ENCODE results near the gene RPL6. TPM values are rescaled to one million over a fixed set of nuclear protein-coding genes. Genes with fewer than 3 reads are reported as not detected.
"Not testable (repeated sequence)": the region's sequence is repeated elsewhere in the genome, so short reads cannot be mapped to it uniquely, and the experiment has no call there.

Gene RPL6
- total RNA-seq, 2 experiments from 2014 or later: 1,954 to 1,972 TPM

GRCh38 chr12:112439769-112440168, 30.4 kb upstream of the RPL6 start:
- ATAC-seq: no peak
- TF ChIP-seq CTCF (IDR thresholded peaks at IDR 0.05): no peak
- no peak for DNase-seq
- intact Hi-C loops (cut with micrococcal nuclease): no loop called here
- H3K27me3 Mint-ChIP-seq: no peaks in the 10 kb centered on the region
- peaks cover 11% of the 10 kb centered on the region for H3K36me3 Mint-ChIP-seq (ENCODE audit: low read depth)
- H3K4me3 Mint-ChIP-seq: no peak overlapping the region
- POLR2A ChIA-PET: no interaction called here
- no peaks in the 10 kb centered on the region for H3K9me3 Mint-ChIP-seq
- H3K4me1 Mint-ChIP-seq (ENCODE audit: low read depth): peaks cover 15% of the 10 kb centered on the region
- no peak overlapping the region for H3K27ac Mint-ChIP-seq
- CTCF ChIA-PET: no interaction called here

GRCh38 chr12:112438645-112439044, 29.2 kb upstream of the RPL6 start:
- POLR2A ChIA-PET; ATAC-seq; H3K27me3 Mint-ChIP-seq; H3K27ac Mint-ChIP-seq; H3K36me3 Mint-ChIP-seq (ENCODE audit: low read depth); CTCF ChIA-PET; H3K9me3 Mint-ChIP-seq; H3K4me3 Mint-ChIP-seq; DNase-seq; intact Hi-C loops (cut with micrococcal nuclease): not testable (repeated sequence)
- peaks cover 17% of the 10 kb centered on the region for H3K4me1 Mint-ChIP-seq (ENCODE audit: low read depth)

GRCh38 chr12:112433551-112433950, 24.1 kb upstream of the RPL6 start:
- CTCF ChIA-PET: no interaction called here
- H3K27me3 Mint-ChIP-seq: no peaks in the 10 kb centered on the region
- no peak overlapping the region for H3K27ac Mint-ChIP-seq
- DNase-seq (no peak), ATAC-seq (no peak)
- no peaks in the 10 kb centered on the region for H3K9me3 Mint-ChIP-seq
- peaks cover 38% of the 10 kb centered on the region for H3K4me1 Mint-ChIP-seq (ENCODE audit: low read depth)
- intact Hi-C loops (cut with micrococcal nuclease): no loop called here
- POLR2A ChIA-PET: no interaction called here
- no peak overlapping the region for H3K4me3 Mint-ChIP-seq
- peaks cover 28% of the 10 kb centered on the region for H3K36me3 Mint-ChIP-seq (ENCODE audit: low read depth)
- TF ChIP-seq CTCF (IDR thresholded peaks at IDR 0.05): no peak

GRCh38 chr12:112431965-112432364, 22.6 kb upstream of the RPL6 start:
- no peak for TF ChIP-seq CTCF (IDR thresholded peaks at IDR 0.05)
- Mint-ChIP-seq H3K9me3 (no peaks in the 10 kb centered on the region), H3K27ac (peak overlapping the region; percentile 82), H3K4me1 (ENCODE audit: low read depth) (peaks cover 36% of the 10 kb centered on the region), H3K4me3 (no peak overlapping the region), H3K36me3 (ENCODE audit: low read depth) (peaks cover 27% of the 10 kb centered on the region), H3K27me3 (no peaks in the 10 kb centered on the region)
- ChIA-PET POLR2A (interaction anchor here (0.7 to 1.4 kb wide), 2 partner anchors 9 to 1583 kb away, joined by 3 to 4 read pairs; no protein-coding TSS in a partner anchor), CTCF (no interaction called here)
- no peak for DNase-seq
- intact Hi-C loops (cut with micrococcal nuclease): loop anchor here (1.0 kb wide), 1 partner anchor 12 kb away; no protein-coding TSS in a partner anchor
- ATAC-seq: no peak

DNA sequence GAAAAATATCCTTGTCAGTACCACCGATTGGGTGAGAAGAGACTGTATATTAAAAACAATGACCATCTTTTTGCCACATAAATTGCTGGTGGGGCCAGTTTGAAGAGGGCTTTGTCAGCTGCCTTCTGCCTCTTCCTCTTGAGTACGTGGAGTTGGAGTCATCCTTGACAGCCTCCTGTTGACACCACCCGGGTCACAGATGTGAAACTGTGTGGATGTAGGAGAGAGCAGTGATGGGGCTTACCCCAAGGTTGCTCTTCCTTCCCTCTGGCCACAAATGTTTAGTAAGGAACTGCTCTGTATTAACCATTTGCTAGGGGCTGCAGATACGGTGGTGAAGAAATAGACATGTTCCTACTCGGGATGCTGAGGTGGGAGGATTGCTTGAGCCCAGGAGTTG, 21.5 kb upstream of the RPL6 start:
- ChIA-PET CTCF (no interaction called here), POLR2A (no interaction called here)
- DNase-seq (peak; percentile 48), ATAC-seq (peak; percentile 79)
- peak overlapping the region; percentile 82 for H3K27ac Mint-ChIP-seq
- H3K4me1 Mint-ChIP-seq (ENCODE audit: low read depth): peaks cover 37% of the 10 kb centered on the region
- H3K36me3 Mint-ChIP-seq (ENCODE audit: low read depth): peaks cover 27% of the 10 kb centered on the region
- TF ChIP-seq CTCF (IDR thresholded peaks at IDR 0.05): no peak
- no peaks in the 10 kb centered on the region for H3K27me3 Mint-ChIP-seq
- no peak overlapping the region for H3K4me3 Mint-ChIP-seq
- intact Hi-C loops (cut with micrococcal nuclease): no loop called here
- H3K9me3 Mint-ChIP-seq: no peaks in the 10 kb centered on the region

DNA sequence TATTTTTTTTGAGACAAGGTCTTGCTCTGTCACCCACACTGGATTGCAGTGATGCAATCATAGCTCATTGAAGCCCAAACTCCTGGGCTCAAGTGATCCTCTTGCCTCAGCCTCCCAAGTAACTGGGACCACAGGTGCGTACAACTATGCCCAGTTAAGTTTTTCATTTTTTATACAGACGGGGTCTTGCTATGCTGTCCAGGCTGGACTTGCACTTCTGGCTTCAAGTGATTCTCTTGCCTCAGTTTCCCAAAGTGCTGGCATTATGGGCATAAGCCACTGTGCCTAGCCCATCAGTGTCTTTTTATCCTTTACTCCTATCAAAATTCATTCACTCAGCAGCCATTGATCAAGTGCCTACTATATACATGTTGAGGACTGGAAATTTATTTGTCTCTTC, 18.4 kb upstream of the RPL6 start:
- CTCF ChIA-PET: no interaction called here
- peaks cover 35% of the 10 kb centered on the region for H3K36me3 Mint-ChIP-seq (ENCODE audit: low read depth)
- ATAC-seq (no peak), DNase-seq (no peak)
- no peaks in the 10 kb centered on the region for H3K9me3 Mint-ChIP-seq
- POLR2A ChIA-PET: interaction anchor here (1.2 kb wide), 1 partner anchor 321 kb away, joined by 3 read pairs; no protein-coding TSS in a partner anchor
- no peak overlapping the region for H3K4me3 Mint-ChIP-seq
- no peak overlapping the region for H3K27ac Mint-ChIP-seq
- H3K27me3 Mint-ChIP-seq: no peaks in the 10 kb centered on the region
- peaks cover 42% of the 10 kb centered on the region for H3K4me1 Mint-ChIP-seq (ENCODE audit: low read depth)
- intact Hi-C loops (cut with micrococcal nuclease): no loop called here
- no peak for TF ChIP-seq CTCF (IDR thresholded peaks at IDR 0.05)
